ENCODE measurements around the gene TAF4.

The TAF4 gene

DNA sequence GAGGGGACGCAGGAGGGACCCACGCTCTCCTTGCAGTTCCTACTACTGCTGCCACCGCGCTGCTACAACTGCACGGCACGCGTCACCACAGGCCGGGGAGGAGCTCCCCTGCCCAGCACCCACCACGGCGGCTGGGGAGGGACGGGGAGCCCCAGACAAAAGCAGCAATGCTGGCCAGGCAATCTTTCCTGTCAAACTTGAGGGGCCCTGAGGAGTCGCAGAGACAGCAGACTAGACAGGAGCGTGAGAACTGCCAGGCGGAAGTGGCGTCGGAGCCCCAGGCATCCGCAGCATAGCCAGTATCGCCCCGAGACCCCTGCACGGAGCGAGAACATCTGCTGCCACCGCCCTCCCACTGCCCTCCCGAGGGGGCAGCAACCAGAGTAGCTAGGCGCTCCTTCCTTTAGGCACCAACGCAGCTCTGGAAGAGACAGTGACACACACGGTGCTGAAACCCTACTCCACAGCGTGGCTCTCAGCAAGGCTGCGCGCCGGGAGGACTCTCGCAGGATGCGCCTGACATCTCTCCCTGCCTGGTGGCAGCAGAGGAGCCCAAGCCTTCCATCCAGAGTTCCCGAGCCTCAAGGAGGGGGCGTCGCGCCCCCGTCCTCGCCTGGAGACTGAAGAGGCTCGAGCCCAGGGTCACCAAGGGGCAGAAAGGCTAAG, 2.2 kb downstream of the TAF4 start:
- no peak overlapping the region for H3K27ac ChIP-seq
- TF ChIP-seq, protein P1, sequence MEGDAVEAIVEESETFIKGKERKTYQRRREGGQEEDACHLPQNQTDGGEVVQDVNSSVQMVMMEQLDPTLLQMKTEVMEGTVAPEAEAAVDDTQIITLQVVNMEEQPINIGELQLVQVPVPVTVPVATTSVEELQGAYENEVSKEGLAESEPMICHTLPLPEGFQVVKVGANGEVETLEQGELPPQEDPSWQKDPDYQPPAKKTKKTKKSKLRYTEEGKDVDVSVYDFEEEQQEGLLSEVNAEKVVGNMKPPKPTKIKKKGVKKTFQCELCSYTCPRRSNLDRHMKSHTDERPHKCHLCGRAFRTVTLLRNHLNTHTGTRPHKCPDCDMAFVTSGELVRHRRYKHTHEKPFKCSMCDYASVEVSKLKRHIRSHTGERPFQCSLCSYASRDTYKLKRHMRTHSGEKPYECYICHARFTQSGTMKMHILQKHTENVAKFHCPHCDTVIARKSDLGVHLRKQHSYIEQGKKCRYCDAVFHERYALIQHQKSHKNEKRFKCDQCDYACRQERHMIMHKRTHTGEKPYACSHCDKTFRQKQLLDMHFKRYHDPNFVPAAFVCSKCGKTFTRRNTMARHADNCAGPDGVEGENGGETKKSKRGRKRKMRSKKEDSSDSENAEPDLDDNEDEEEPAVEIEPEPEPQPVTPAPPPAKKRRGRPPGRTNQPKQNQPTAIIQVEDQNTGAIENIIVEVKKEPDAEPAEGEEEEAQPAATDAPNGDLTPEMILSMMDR (conservative IDR thresholded peaks at IDR 0.05): no peak
- no peak for TF ChIP-seq ZFX (IDR thresholded peaks at IDR 0.05)

DNA sequence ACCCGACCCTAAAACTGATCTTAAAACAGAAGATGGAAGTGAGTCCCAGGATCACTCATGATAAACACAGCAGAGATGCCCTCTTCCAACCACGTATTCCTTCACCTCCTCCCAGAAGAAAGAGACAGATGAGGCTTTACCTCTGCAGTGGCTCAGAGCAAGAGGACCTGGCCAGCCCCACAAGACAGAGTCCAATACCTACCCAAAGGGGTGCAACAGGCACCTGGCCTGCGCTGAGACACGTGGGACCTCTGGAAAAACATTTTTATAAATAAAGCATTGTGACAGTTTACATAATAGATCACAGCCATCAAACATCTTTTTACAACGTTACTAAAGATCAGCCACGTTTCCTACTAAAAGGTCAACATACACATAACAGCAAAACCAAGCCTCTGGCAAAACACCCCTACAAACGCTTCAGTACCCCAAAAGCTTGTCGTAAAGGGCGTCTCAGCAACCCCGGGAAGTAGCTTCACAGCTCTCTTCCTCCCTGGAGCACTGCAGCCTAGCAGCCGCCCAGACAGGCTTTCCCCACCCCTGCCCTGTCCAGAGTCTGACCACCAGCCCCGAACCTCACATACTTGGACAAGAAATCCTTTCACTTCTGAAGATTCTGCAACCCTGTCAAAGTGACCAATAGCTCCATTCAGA, 2.9 kb downstream of the TAF4 start:
- no peak overlapping the region for H3K27ac ChIP-seq
- TF ChIP-seq, protein P1 (conservative IDR thresholded peaks at IDR 0.05): no peak
- TF ChIP-seq ZFX (IDR thresholded peaks at IDR 0.05): no peak

GRCh38 chr20:62061851-62062423, 3.7 kb downstream of the TAF4 start:
- no peak for TF ChIP-seq ZFX (IDR thresholded peaks at IDR 0.05)
- TF ChIP-seq, protein P1 (conservative IDR thresholded peaks at IDR 0.05): no peak
- H3K27ac ChIP-seq: no peak overlapping the region

- H3K27ac ChIP-seq: no peak overlapping the region
These were observed 4.8 kb downstream of the TAF4 start for GRCh38 chr20:62060631-62061541.

GRCh38 chr20:62059920-62060630, 5.6 kb downstream of the TAF4 start:
- TF ChIP-seq, protein P1 (conservative IDR thresholded peaks at IDR 0.05): no peak
- no peak for TF ChIP-seq ZFX (IDR thresholded peaks at IDR 0.05)
- no peak overlapping the region for H3K27ac ChIP-seq

More at GRCh38 chr20:62060631-62061541, 4.8 kb downstream of the TAF4 start:
- TF ChIP-seq ZFX (IDR thresholded peaks at IDR 0.05): no peak
- TF ChIP-seq, protein P1 (conservative IDR thresholded peaks at IDR 0.05): no peak

DNA sequence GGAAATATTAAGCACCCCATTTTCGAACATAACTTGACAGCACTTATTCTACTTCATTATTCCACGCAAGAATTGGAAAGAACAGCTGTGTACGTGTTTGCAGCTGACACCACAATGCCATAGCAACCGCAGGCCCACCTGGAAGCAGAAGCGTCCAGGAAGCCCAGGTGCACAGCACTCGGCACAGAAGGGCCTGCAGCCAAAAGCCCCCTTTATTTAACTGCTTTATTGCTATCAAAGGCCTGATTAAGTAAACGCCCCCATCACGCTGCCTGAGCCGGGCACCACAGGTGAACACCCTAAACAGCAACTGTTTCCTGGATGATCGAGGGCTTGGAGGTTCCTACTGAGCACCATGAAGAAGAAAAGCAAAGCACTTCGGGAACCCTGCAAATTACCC, 6.3 kb downstream of the TAF4 start:
- no peak overlapping the region for H3K27ac ChIP-seq
- TF ChIP-seq ZFX (IDR thresholded peaks at IDR 0.05): no peak

- no peak overlapping the region for H3K27ac ChIP-seq
- no peak for TF ChIP-seq ZFX (IDR thresholded peaks at IDR 0.05)
- TF ChIP-seq, protein P1 (conservative IDR thresholded peaks at IDR 0.05): no peak
These were observed 6.7 kb downstream of the TAF4 start for GRCh38 chr20:62058941-62059340.

All from C4-2B (cell line).